ENCODE measurements around the gene GALNS.

DNA sequence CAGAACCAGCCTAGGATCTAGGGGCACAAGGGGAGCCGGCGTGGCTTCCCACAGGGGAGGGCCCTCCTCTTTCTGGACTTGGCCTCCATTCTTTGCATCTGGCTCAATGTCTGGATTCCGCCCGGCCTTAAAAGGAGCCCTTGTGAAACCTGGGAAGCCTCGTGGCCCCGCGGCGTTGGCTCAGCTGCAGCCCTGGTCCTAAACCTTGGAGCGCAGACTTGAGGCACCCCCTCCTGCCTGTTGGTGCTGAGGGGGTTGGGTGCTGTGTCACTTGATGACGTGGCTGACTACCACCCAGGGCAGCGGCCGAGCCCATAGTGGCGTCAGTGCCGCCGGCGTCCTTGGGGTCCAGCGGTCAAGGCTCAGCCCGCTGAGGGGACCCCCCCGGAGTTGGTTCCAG lies 4.6 kb upstream of the GALNS start:
- TF ChIP-seq CTCF (conservative IDR thresholded peaks at IDR 0.05) (no peak), EZH2 (IDR thresholded peaks at IDR 0.05; ENCODE audit: low read depth) (no peak)
